H1 (cell line): Measurements from ENCODE around the gene UBE2O.

Experiments used
- CEBPB ChIP-seq: IDR thresholded peaks from 2 replicates; pipeline ENCODE4 v1.6.1; 2012; ENCODE audit warnings: low read depth, low read length
- EZH2 ChIP-seq: fragments of 200-600 bp; sonication (generic); IDR thresholded peaks from 2 replicates; pipeline ENCODE4 v1.7.1; 2012; ENCODE audit warnings: low read depth, mild to moderate bottlenecking, moderate library complexity, low read length, inconsistent platforms; ENCODE audit not compliant: severe bottlenecking
- POLR2AphosphoS5 ChIP-seq: IDR thresholded peaks from 2 replicates; pipeline ENCODE4 v1.6.1; 2011; ENCODE audit warnings: low read depth, low read length
- RAD21 ChIP-seq, 2 experiments: IDR thresholded peaks in 1 of 2; conservative IDR thresholded peaks in 1 of 2; 2 replicates each; pipeline ENCODE4 v1.6.1; 2011; ENCODE audit warnings: low read depth in 2 of 2, low read length in 2 of 2, improper control_type of control experiment in 1 of 2, inconsistent platforms in 1 of 2, mild to moderate bottlenecking in 1 of 2, moderate library complexity in 1 of 2
- ZNF274 ChIP-seq: IDR thresholded peaks from 2 replicates; pipeline ENCODE4 v1.7.0; 2012; ENCODE audit warnings: low read length, borderline replicate concordance; ENCODE audit errors: extremely low read depth
- TF ChIP-seq, protein P1 (sequence below), 3 experiments: IDR thresholded peaks; 1 replicate in 2 of 3; 2 replicates in 1 of 3; pipeline versions ENCODE4 v1.5.1 to v1.6.1; 2011; ENCODE audit warnings: low read length in 3 of 3, mild to moderate bottlenecking in 3 of 3, inconsistent platforms in 2 of 3, low read depth in 1 of 3, moderate library complexity in 1 of 3; ENCODE audit not compliant: insufficient read depth in 1 of 3; ENCODE audit errors: control extremely low read depth in 1 of 3
- TF ChIP-seq, protein P2 (sequence below): IDR thresholded peaks from 2 replicates; pipeline ENCODE4 v1.6.1; 2012; ENCODE audit warnings: inconsistent platforms
- TF ChIP-seq, protein P3 (sequence below): IDR thresholded peaks from 2 replicates; pipeline ENCODE4 v1.6.1; 2011; ENCODE audit warnings: low read length, improper control_type of control experiment

DNA sequence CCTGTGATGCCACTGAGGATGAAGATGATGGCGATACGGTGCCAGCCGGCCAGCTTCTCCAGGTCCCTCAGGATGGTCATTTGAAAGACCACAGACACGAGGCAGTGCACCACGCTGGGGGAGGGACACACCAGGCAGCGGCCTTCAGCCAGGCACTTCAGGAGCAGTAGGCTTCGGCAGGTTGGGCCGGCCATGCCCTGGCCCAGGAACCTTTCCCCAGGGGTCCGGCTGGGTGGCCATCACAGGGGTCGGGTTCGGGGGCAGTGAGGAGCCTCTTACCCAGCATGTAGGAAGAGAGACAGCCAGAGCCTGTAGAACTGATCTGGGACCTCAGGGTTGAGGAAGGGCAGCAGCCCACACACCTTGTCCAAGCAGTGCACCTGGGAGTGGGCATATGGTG is 19.8 kb upstream of the UBE2O start:
- TF ChIP-seq, protein P1, sequence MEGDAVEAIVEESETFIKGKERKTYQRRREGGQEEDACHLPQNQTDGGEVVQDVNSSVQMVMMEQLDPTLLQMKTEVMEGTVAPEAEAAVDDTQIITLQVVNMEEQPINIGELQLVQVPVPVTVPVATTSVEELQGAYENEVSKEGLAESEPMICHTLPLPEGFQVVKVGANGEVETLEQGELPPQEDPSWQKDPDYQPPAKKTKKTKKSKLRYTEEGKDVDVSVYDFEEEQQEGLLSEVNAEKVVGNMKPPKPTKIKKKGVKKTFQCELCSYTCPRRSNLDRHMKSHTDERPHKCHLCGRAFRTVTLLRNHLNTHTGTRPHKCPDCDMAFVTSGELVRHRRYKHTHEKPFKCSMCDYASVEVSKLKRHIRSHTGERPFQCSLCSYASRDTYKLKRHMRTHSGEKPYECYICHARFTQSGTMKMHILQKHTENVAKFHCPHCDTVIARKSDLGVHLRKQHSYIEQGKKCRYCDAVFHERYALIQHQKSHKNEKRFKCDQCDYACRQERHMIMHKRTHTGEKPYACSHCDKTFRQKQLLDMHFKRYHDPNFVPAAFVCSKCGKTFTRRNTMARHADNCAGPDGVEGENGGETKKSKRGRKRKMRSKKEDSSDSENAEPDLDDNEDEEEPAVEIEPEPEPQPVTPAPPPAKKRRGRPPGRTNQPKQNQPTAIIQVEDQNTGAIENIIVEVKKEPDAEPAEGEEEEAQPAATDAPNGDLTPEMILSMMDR (IDR thresholded peaks at IDR 0.05; ENCODE audit: control extremely low read depth in 1 of 3, insufficient read depth in 1 of 3, low read depth in 1 of 3, low read length in 3 of 3): no peak
- TF ChIP-seq POLR2AphosphoS5 (no peak), CEBPB (no peak), EZH2 (no peak), ZNF274 (no peak), RAD21 (IDR thresholded peaks at IDR 0.05 in 1 of 2, conservative IDR thresholded peaks at IDR 0.05 in 1 of 2; ENCODE audit: low read depth in 2 of 2, low read length in 2 of 2) (no peak)
- TF ChIP-seq, protein P2, sequence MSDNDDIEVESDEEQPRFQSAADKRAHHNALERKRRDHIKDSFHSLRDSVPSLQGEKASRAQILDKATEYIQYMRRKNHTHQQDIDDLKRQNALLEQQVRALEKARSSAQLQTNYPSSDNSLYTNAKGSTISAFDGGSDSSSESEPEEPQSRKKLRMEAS: no peak
- TF ChIP-seq, protein P3, sequence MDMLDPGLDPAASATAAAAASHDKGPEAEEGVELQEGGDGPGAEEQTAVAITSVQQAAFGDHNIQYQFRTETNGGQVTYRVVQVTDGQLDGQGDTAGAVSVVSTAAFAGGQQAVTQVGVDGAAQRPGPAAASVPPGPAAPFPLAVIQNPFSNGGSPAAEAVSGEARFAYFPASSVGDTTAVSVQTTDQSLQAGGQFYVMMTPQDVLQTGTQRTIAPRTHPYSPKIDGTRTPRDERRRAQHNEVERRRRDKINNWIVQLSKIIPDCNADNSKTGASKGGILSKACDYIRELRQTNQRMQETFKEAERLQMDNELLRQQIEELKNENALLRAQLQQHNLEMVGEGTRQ: no peak
